HG03280 (cell line): Measurements from ENCODE around the gene SRD5A1.

ENCODE experiments used
- ATAC-seq: cut with Tn5 transposase; IDR thresholded peaks from one replicate; pipeline ENCODE4 v1.9.1; 2021; ENCODE audit warnings: mild to moderate bottlenecking, moderate library complexity; ENCODE audit not compliant: unreplicated experiment

The SRD5A1 gene

DNA sequence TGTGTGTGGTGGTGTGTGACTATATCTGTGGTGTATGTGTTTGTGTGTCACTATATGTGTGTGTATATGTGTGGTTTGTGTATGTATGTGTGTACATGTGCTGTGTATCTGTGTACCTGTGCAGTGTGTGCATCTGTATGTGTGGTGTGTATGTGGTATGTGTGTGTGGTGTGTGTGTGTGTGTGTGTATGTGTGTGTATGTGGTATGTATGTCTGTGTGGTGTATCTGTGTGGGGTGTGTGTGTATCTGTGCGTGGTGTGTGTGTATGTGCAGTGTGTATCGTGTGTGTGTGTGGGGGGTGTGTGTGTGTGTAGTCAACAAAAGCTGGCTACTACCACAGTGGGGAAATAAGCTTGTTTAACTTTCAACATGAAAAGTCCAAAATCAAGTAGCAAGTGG lies 48.4 kb downstream of the SRD5A1 start:
- no peak for ATAC-seq

DNA sequence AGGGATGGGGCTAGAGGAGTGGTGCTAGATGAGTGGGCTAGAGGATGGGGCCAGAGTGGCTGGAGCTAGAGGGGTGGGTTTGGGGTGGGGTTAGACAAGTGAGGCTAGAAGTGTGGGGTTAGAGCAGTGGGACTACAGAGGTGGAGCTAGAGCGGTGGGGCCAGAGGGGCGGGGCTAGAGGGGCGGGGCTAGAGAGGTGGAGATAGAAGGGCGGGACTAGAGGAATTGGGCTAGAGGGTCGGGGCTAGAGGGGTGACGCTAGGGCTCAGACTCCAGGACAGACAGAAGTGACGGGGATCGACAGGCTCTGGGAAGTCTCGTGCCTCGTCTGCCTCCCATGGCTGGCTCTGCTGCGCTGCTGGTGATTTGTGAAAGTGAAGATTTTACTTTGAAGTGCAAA lies 49.0 kb downstream of the SRD5A1 start:
- ATAC-seq: no peak

DNA sequence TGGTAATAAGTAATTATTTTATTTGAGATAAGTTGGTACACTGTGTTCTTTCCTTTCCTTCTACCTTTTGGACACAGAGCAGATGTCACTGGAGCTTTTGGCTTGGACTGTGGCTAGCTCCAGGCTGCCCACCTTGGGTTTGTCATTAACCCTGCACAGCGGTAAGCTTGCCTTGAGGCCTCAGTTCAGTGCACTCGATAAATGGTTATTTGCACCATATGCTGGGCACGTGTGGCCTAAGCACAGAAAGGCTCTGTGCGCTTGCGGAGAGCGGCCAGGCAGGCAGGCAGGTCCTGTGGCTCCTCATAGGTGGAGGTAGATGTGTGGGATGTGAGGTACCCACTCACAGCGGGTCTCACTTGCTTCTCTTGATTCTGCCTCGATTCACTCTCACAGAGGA lies 50.0 kb downstream of the SRD5A1 start:
- ATAC-seq: no peak

DNA sequence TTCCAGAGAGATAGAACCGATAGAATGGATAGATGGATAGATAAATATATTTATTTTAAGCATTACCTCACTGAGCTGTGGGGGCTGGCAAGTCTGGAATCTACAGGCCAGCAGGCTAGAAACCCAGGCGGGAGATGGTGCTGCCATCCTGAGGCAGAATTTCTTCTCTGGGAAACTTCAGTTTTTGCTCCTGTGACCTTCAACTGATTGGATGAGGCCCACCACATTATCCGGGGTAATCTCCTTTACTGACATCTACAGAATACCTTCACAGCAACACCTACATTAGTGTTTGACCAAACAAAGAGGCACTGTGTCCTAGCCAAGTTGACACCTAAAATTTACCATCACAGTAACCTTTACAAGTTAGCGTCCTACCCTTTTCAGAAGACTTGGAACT lies 50.8 kb downstream of the SRD5A1 start:
- no peak for ATAC-seq

DNA sequence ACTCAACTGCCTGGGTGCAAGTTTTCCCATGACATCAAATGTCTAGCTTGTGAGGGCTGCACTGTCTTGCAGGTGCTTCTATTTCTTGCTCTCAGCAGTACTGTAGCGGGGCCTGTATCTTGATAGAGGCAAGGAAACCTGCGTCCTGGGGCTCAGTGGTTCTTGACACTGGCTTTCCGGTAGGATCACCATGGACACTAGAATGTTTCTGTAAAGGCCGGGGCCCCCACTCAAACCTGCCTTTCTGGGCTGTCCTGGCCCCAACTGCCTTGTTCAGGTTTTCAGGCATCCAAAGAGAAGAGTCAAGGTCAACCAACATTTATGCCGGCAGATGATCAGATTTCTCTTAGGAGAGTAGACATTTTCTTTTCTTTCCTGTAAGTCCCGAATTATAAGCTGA lies 53.3 kb downstream of the SRD5A1 start:
- no peak for ATAC-seq

DNA sequence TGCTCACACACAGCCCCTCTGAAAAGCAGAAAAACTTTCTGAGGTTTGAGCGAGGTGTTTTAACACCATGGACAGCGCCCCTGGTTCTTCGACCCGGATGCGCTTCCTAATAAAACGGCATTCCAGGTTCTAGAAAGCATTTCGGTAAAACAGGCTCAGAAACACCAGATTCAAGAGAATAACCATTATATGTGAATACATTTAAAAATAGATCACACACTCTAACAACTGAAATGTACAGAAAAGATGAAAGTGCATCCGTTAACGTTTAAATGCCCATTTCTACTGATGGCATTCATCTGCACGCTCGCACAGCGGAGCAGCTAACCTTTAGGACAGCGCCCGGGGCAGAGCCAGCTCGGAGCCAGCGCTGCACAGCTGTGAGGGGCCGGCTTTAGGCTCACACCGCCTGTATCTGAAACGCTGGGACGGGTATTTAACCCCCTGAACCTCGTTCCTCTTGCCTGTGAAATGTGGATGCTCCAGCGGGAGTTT lies 53.7 kb downstream of the SRD5A1 start:
- ATAC-seq: no peak

DNA sequence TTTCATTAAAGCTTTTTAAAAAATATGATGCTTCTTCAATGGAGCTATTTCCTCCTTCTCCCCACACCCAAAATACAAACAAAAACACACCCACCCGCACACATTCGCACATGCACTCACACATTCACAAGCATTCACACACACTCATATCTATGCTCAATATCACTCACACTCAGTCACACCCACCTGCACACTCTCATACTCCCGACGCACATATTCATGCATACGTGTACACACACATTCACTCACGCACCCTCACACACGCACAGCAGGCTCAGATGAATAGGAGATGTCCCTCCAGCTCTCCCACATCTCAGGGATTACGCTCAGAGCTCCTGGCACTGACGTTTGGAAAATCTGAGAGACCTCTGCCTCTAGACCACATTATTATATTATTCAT lies 54.3 kb downstream of the SRD5A1 start:
- no peak for ATAC-seq

DNA sequence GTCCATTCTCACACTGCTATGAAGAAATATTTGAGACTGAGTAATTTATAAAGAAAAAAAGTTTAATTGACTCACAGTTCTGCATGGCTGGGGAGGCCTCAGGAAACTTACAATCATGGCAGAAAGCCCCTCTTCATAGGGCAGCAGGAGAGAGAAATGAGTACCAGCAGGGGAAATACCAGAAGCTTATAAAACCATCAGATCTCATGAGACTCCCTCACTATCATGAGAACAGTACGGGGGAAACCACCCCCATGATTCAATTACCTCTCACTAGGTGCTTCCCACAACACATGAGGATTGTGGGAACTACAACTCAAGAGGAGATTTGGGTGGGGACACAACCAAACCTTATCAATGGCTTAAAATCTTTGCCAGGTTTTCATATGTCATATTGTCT lies 59.7 kb downstream of the SRD5A1 start:
- ATAC-seq: no peak

DNA sequence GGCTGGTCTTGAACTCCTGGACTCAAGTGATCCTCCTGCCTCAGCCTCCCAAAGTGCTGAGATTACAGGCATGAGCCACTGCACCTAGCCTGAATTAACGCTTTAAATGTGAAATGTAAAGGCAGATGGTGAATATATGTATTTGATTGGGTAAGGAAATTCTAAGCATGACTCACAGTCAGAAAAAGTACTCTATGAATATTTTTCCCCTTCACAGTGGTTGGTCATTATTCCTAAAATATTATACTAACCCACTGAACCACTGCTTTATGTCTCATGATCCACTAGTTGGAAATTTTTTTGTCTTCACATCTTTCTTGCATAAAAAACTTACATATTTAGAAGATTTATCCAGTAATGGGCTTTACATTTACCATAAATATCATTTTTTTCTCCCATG lies 65.5 kb downstream of the SRD5A1 start:
- no peak for ATAC-seq

DNA sequence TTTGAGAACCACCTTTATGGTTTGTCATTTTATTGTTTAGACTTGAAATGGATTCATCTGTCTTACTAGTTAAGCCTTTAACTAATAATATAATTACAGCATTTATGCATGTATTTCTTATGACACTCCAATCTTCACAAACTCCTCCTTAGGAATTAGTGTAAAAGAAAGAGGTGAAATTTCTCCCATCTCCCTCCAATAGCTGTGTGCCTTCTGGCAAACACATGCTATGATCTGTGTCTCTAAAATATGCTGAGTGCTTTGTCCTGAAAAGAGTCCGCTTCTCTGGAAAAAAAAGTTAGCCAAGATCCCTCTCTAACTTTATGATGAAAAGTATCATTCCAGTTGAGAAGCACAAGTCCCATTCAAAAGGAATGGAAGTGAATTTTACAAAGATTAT lies 66.1 kb downstream of the SRD5A1 start:
- no peak for ATAC-seq

DNA sequence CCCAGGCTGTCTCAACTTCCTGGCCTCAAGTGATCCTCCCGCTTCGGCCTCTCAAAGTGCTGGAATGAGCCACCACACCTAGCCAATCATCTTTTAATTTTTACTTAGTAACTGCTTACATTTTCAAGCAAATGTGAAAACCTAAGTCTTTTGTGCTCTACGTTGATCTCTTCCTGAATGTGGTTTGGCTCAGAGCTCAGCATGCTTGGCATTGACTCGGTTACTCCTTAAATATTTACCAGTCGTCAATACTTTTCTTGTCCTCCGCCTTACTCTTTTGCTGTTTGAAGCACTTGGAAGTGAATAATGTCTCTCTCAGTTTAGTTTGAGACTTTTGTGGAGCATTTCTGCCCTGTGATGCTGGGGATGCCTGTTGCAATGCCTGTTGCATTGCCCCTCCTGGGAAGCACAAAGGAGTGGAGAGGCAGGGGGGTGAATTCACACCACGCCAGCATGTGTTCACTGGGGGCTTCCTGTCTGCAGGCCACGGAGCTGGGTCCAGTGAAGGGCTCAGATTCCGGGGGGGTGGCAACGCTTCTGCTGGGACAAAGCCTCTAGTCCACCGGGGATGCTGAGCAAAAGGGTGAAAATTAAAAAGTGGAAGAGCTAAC lies 66.9 kb downstream of the SRD5A1 start:
- ATAC-seq: no peak

DNA sequence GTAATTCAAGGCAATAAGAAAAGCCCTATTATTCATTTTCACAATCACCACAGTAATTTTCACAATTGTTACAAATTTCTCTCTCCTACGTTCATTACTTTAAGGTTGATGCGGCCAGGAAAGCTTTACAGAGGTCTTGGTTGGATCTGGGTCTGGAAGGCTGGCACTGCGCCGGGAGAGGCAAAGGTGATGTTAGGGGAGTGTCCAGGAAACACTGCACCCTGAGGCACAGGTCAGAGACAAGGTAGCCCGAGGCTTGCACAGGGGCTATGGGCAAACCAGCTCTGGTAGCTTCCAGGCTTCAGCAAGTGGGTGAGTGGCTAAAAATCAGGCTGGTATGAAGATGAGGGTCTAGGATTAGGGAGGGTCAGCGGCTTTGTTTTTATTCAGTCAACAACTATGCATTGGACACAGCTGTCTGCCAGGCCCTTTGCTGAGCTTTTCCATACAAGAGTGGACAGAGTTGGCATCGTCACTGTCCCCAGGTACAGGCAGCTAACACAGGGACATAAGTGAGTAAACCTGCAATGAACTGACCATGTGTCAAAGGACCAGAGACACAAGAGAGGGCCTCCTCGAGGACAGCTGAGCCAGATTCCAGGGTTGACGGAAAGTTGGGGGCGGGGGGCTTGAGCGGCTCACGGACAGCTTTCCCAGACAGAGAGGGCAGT lies 67.6 kb downstream of the SRD5A1 start:
- no peak for ATAC-seq

DNA sequence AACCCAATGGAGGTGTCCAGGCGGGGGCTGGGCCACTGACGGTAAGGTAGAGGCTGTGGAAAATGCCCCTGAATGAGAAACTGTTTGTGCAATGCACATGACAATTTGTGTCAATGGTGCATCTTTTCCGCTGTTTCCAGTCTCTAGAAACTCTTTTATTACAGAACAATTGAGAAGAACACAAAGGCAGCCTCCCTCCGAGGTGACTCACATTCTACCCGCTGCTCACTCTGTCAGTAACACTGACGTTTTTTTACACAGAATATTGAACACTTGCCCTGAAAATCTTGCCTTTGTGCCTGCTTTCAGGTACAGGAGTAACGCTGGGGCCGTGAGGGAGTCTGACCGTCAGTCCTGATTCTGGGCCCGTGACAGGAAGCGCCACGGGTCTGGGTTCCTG lies 68.3 kb downstream of the SRD5A1 start:
- ATAC-seq: no peak

DNA sequence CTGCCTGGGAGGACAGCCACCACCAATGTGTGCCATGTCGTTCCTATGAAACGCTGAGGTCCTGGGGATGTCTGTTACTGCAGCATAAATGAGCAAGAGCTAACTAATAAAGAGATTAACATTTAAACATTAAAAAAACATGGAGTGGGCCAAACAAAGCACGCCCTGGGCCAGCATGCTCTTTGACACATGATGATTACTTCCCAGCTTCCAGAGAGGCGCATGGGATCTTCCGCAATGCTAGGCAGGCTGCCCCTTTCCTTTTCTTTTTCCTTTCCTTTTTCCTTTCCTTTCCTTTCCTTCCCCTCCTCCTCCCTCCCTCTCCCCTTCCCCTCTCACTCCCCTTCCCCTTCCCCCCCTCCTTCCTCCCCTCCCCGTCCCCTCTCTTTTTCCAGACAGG lies 69.4 kb downstream of the SRD5A1 start:
- ATAC-seq: no peak

DNA sequence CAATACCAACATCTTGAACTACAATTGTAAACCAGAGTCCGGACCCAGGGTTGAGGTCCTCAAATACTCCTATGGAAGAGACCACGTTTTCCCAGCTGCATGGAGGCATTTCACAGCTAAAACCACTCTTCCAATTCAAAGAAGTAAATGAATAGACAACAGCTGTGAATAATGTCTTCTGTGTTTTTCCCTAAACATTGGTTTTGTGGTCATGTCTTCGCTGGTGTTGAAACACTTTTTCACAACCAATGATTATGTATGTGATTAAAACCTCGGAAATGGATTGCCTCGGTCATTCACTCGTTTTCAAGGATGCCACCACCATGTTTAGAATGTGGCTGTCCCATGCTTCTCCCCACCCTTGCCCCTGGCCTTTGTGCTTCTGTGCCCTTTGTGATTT lies 70.6 kb downstream of the SRD5A1 start:
- ATAC-seq: no peak

DNA sequence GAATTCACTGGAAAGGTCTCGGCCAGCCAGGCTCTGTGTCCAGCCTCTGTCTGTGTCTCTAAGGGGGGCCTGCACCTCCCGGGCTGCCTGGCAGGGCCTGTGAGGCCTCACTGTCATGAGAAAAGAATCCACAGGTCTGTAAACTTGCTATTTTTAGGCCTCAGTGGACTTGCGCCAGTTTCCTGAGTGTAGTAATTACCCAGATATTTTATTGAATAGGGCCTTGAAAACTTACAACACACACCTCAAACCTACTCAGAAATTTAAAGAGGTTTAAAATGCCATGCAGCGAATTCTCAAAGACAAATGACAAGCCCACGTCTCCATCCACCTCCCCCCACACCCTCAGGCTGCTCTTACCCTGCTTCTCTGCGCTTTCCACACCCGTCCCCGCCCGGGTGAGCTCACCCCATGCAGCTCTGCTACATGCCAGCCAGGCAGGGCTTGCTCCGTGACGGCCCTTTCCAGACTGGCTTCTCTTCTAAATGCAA lies 71.2 kb downstream of the SRD5A1 start:
- ATAC-seq: no peak

DNA sequence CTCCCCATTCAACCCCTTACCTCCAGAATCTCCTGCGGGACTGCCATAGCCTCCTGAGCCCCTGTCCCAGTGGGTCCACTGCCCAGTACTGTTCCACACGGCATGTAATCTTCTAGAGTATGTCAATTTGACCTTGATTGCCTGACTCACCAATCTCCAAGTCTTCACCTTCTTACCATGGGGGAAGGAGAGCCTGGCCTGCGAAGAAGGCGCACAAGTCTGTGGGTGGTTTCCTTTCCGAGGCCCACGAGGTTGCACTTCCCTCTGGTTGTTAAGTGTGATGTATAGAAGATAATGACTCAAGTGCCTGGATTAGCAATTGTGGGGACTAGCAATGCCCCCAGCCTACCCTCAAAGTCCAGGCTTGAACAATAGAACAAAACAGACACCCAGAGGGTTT lies 71.8 kb downstream of the SRD5A1 start:
- no peak for ATAC-seq

DNA sequence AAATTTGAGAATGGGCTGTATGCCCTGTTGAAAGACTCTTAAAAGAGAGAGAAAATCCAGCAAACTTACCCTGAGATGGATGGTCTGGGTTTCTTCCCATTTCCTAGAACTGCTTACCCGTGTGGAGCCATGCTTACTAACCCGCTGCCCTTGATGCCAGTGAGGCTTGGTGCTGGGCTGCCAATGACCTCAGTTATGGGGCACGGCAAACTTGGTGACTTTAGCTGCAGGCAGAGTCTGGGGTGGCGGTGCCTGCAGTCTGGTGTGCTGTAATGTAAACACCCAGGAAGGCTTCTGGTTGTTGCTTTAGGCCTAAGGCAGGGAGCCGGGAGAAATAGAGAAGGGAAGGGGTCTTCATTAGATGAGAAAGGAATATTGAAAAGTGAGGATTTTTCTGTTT lies 72.7 kb downstream of the SRD5A1 start:
- no peak for ATAC-seq

DNA sequence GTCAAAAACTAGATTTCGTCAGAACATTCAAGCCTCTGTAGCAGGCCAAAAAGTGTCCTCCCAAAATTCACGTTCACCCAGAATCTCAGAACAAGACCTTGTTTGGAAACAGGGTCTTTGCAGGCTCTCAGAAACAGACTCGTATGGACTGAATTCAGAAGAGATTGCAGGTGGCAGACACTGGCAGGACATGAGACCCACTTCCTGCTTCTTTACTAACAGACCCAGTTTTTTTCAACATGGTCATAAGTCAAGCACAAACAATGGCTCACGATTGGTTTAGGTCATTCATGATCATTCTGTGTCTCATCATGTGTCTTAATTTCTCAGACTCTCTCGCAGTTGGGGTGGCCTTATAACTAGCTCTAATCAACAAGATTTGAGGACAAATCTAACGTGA lies 74.6 kb downstream of the SRD5A1 start:
- no peak for ATAC-seq

DNA sequence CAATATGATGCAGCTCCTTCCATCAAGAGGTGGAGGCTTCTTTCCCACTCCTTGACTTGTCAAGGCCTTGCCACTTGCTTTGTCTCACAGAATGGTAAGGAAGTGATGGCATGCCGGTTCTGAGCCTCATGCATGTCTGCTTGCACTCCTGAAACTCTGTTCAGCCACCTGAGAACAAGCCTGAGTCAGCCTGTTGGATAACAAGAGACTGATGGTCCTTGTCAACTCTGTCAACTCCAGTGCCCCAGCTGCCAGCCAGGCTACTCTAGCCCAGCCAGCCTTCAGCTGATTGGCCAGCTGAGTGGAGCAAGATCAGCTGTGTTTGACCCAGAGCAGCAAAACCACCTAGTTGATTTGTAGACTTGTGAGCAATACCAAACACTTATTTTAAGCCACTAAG lies 75.6 kb downstream of the SRD5A1 start:
- ATAC-seq: no peak

DNA sequence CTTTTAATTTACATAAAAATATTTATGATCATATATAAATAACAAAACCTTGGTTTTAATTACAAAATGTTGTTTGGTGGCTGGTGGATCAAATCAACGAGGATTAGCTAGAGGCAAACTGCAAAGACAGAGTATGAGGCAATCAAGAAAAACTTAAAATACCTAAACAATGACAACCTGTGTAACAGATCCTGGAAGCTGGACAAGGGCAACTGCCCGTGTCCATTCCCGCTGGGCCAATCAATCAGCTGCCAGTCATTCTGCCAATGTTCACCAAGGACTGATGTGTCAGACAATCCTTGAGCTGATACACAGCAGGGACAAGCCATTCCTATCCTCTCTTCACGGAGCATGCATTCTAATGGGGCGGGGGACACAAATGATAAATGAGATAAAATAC lies 76.8 kb downstream of the SRD5A1 start:
- no peak for ATAC-seq

DNA sequence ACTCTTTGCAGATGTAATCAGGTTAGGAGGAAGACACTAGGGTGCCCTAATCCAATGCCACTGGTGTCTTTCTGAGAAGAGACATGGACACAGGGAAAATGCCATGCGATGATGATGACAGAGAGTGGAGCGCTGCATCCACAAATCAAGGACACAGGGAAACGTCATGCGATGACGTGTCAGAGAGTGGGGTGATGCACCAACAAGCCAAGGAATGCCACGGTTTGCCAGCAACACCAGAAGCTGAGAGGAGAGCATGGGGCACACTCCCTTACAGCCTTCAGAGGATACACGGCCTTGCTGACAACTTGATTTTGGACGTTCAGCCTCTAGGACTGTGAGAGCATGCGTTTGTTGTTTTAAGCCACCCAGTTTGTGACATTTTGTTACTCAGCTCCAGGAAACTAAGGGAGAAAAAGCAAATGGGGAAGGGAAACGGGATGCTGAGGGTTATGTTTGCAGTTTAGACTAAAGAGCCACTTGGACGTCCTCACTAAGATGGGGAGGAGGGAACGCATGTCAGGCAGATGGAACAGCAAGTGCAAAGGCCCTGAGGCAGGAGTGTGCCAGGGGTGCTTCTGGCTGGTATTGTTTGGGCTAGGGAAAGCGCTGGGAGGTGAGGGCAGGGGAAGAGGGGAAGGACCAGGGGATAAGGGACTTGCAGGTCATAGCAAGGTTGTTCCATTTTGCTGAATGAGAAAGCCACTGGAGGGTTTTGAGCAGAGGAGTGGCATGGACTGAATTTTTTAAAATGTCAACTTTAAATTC lies 77.5 kb downstream of the SRD5A1 start:
- ATAC-seq: no peak
